Activated CD8-positive, alpha-beta memory T cell treated with anti-CD3 and anti-CD28 coated beads, Interleukin-2, amount 10 ng/mL, durations not matched to agents 7 days and 5 days (primary cell): ENCODE results near the gene CPZ. TPM values are rescaled to one million over a fixed set of nuclear protein-coding genes. Genes with fewer than 3 reads are reported as not detected.

ENCODE experiments used
- ATAC-seq: fragments of 150-1000 bp; cut with Tn5 transposase; one replicate; pipeline ENCODE4 v1.10.0; 2021; ENCODE audit warnings: moderate library complexity
- CTCF ChIA-PET: fragments of 350-600 bp; sonication (Branson Sonifier 250); formaldehyde crosslinking; loops from one replicate; lab custom pipeline; 2021; ENCODE audit warnings: antibody characterized with exemption; lab: Charles Lee
- DNase-seq: peaks from one replicate; pipeline ENCODE4 v3.0.0-alpha.2; 2020
- H3K27ac Mint-ChIP-seq: one replicate; pipeline ENCODE4 v1.8.0; 2021; ENCODE audit warnings: mild to moderate bottlenecking, mixed read lengths
- H3K27me3 Mint-ChIP-seq: one replicate; pipeline ENCODE4 v1.8.0; 2021; ENCODE audit warnings: mixed read lengths
- H3K36me3 Mint-ChIP-seq: one replicate; pipeline ENCODE4 v1.8.0; 2021; ENCODE audit warnings: mild to moderate bottlenecking, mixed read lengths
- H3K4me1 Mint-ChIP-seq: one replicate; pipeline ENCODE4 v1.8.0; 2021; ENCODE audit warnings: mixed read lengths
- H3K4me3 Mint-ChIP-seq: one replicate; pipeline ENCODE4 v1.8.0; 2021; ENCODE audit warnings: mild to moderate bottlenecking, moderate library complexity, mixed read lengths
- H3K9me3 Mint-ChIP-seq: one replicate; pipeline ENCODE4 v1.8.0; 2022; ENCODE audit warnings: low read depth, mixed read lengths
- total RNA-seq, 2 experiments: library from RNA; stranded (reverse); gene quantifications; one replicate each; pipeline ENCODE4 v1.2.3, GENCODE V29; 2021

CPZ gene
- total RNA-seq, 2 experiments from 2014 or later: not detected

DNA sequence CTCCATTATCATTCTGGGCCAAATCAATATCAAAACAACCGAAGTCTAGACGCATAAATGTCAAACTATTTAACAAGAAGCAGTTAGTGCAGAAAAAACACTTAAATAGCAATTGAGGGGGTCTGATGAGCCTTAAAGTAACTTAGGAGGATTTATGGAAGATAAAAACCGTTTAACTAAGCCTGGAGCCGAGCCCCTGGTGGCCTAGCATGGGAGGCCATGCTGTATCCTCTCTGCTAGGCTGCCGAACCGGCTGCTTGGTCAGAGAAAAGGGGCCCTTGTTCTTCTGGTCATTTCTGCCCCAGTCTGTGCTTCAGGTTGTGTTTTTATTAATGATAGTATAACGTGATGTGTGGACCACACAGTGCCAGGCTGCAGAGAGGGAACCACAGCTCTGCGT lies 72.4 kb downstream of the CPZ start:
- H3K36me3 Mint-ChIP-seq: no peaks in the 10 kb centered on the region
- H3K4me1 Mint-ChIP-seq: no peaks in the 10 kb centered on the region
- CTCF ChIA-PET: no interaction called here
- peaks cover 5% of the 10 kb centered on the region for H3K27me3 Mint-ChIP-seq
- H3K27ac Mint-ChIP-seq: no peak overlapping the region
- no peak overlapping the region for H3K4me3 Mint-ChIP-seq
- DNase-seq: no peak
- H3K9me3 Mint-ChIP-seq: no peaks in the 10 kb centered on the region
- ATAC-seq: no peak

DNA sequence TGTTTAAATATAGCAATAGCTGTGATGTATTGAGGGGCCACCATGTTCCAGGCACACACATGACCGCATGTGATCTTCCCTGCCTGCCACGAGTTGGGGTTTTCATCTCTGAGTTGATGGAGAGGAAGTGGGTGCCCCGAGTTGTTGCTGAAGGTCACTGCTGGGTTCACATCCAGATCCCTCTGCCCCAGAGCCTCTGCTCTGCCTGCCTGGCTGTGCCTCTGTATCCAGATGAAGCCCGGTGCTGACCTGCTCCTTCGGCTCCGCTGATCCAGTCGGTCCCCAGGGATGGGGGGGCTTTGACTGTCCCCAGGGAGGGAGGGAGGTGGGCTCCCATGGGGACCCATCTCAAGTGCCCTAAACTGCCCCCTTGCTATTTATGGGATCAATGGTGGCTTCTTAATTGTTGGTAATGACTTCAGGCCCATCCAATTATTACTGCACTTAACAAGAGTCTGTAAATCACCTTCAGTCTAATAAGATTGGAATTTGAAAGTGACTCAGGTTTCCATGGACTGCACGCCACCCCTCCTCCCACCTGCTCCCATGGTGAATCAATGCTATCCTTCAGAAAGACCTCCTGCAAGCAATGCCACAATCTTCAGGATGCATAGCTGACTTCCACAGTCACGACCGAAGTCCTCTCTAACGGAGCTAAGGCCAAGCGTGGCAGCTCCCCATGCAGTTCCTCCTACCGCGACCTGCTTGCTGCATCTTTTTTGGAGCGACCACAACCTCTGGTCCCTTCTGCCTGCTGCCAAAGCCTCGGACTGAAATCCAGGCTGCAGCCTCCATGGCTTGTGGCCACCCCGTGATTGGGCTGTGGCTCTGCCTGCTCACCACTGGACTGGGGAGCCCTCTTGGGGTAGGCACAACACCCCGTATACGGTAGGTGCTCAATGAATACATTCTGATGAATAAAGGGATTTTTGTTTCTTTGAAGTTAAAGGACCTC lies 73.1 kb downstream of the CPZ start:
- Mint-ChIP-seq H3K36me3 (no peaks in the 10 kb centered on the region), H3K9me3 (no peaks in the 10 kb centered on the region), H3K4me3 (no peak overlapping the region), H3K27me3 (peaks cover 5% of the 10 kb centered on the region), H3K27ac (no peak overlapping the region), H3K4me1 (no peaks in the 10 kb centered on the region)
- no peak for DNase-seq
- ATAC-seq: no peak
- CTCF ChIA-PET: no interaction called here

DNA sequence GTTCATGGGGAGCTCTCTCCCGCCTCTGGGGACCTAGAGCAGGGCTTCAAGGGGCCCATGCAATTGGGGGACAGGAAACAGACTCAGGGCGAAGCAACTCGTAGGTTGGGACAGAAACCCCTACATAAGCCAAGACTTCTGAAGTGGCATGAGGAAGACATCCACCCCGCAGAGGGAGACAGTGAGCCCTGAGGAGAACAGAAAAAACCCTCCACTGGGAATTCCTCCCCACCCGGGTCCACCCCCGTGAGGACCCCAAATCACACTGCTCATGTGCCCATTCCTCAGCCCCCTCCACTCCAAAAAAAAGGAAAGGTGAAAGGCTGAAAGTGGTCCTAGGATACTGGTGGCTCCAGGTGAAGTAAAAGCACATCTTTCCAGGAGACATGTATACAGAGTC lies 74.0 kb downstream of the CPZ start:
- no peak for DNase-seq
- ATAC-seq: no peak
- CTCF ChIA-PET: no interaction called here
- Mint-ChIP-seq H3K36me3 (no peaks in the 10 kb centered on the region), H3K9me3 (no peaks in the 10 kb centered on the region), H3K4me3 (no peak overlapping the region), H3K4me1 (no peaks in the 10 kb centered on the region), H3K27me3 (peaks cover 5% of the 10 kb centered on the region), H3K27ac (no peak overlapping the region)

Other genes with a start within 250 kb of the CPZ start
- gene ACOX3, start 152.0 kb upstream of the CPZ start, total RNA-seq: 10 to 100 TPM; 11.7 to 13.0 TPM
- 10 to 100 TPM; 20.5 to 24.5 TPM for gene TRMT44, start 152.0 kb upstream of the CPZ start, total RNA-seq
- gene GPR78, start 12.4 kb upstream of the CPZ start, total RNA-seq: not detected